Measurements from ENCODE around the gene PLEKHA7.

PLEKHA7 gene

DNA sequence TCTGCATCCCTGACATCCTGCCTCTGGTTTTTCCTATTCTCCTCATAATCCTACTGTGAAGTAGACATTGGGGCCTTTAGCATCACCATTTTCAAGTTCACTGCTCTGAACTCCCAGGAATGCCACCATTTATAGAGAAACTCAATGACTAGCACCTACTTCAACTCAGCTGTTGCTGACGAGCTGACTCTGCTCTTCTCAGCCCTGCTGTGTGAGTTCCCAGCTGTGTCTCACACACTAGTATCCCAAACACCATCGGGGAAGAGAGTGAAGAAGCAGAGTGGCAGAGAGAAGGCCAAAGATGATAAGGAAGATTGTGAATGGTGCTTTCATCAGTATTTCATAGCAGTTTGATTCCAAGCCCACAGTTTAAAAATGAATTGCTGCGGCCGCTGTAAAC, 71.9 kb downstream of the PLEKHA7 start:
- ATAC-seq, result no peak
- no peak for TF ChIP-seq RARB (CRISPR knock-in tag; IDR thresholded peaks at IDR 0.05)
- no peak for TF ChIP-seq ESRRG (CRISPR knock-in tag; IDR thresholded peaks at IDR 0.05)
- TF ChIP-seq ZNF8 (CRISPR knock-in tag; IDR thresholded peaks at IDR 0.05), result no peak
- no peak for TF ChIP-seq CSDC2 (CRISPR knock-in tag; IDR thresholded peaks at IDR 0.05)
- no peak for TF ChIP-seq ISL1 (CRISPR knock-in tag; IDR thresholded peaks at IDR 0.05)
- TF ChIP-seq OSR1 (CRISPR knock-in tag; IDR thresholded peaks at IDR 0.05), result no peak
- no peak for TF ChIP-seq SNAI2 (CRISPR knock-in tag; IDR thresholded peaks at IDR 0.05)
- no peak for TF ChIP-seq PATZ1 (CRISPR knock-in tag; IDR thresholded peaks at IDR 0.05; ENCODE audit: borderline replicate concordance)

- no peak for ATAC-seq
- TF ChIP-seq RARB (CRISPR knock-in tag; IDR thresholded peaks at IDR 0.05) (no peak), OSR1 (CRISPR knock-in tag; IDR thresholded peaks at IDR 0.05) (no peak), ZC3H10 (CRISPR knock-in tag; IDR thresholded peaks at IDR 0.05) (no peak), TSHZ2 (CRISPR knock-in tag; IDR thresholded peaks at IDR 0.05) (no peak), GLIS3 (CRISPR knock-in tag; IDR thresholded peaks at IDR 0.05) (no peak), PATZ1 (CRISPR knock-in tag; IDR thresholded peaks at IDR 0.05; ENCODE audit: borderline replicate concordance) (no peak), ZNF70 (CRISPR knock-in tag; IDR thresholded peaks at IDR 0.05) (no peak), CSDC2 (CRISPR knock-in tag; IDR thresholded peaks at IDR 0.05) (no peak), SNAI2 (CRISPR knock-in tag; IDR thresholded peaks at IDR 0.05) (no peak), ZNF8 (CRISPR knock-in tag; IDR thresholded peaks at IDR 0.05) (no peak)
- TF ChIP-seq, protein P1, sequence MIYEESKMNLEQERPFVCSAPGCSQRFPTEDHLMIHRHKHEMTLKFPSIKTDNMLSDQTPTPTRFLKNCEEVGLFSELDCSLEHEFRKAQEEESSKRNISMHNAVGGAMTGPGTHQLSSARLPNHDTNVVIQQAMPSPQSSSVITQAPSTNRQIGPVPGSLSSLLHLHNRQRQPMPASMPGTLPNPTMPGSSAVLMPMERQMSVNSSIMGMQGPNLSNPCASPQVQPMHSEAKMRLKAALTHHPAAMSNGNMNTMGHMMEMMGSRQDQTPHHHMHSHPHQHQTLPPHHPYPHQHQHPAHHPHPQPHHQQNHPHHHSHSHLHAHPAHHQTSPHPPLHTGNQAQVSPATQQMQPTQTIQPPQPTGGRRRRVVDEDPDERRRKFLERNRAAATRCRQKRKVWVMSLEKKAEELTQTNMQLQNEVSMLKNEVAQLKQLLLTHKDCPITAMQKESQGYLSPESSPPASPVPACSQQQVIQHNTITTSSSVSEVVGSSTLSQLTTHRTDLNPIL (CRISPR knock-in tag; IDR thresholded peaks at IDR 0.05; ENCODE audit: low read depth), result no peak
Observed at GRCh38 chr11:16941935-16942334, 72.3 kb downstream of the PLEKHA7 start.

- no peak for ATAC-seq
- TF ChIP-seq CSDC2 (CRISPR knock-in tag; IDR thresholded peaks at IDR 0.05) (no peak), ZC3H10 (CRISPR knock-in tag; IDR thresholded peaks at IDR 0.05) (no peak), BACH2 (CRISPR knock-in tag; IDR thresholded peaks at IDR 0.05; ENCODE audit: borderline replicate concordance) (no peak), ZFP3 (CRISPR knock-in tag; IDR thresholded peaks at IDR 0.05) (no peak), TSHZ2 (CRISPR knock-in tag; IDR thresholded peaks at IDR 0.05) (no peak), ISL1 (CRISPR knock-in tag; IDR thresholded peaks at IDR 0.05) (no peak), RARB (CRISPR knock-in tag; IDR thresholded peaks at IDR 0.05) (no peak), ARNTL (CRISPR knock-in tag; IDR thresholded peaks at IDR 0.05; ENCODE audit: borderline replicate concordance, low read depth) (no peak), ZNF8 (CRISPR knock-in tag; IDR thresholded peaks at IDR 0.05) (no peak), PPARA (CRISPR knock-in tag; IDR thresholded peaks at IDR 0.05; ENCODE audit: borderline replicate concordance) (no peak), TCF4 (CRISPR knock-in tag; IDR thresholded peaks at IDR 0.05; ENCODE audit: borderline replicate concordance) (no peak), GLIS3 (CRISPR knock-in tag; IDR thresholded peaks at IDR 0.05) (no peak), ZNF70 (CRISPR knock-in tag; IDR thresholded peaks at IDR 0.05) (no peak), ZFP30 (CRISPR knock-in tag; IDR thresholded peaks at IDR 0.05) (no peak)
- TF ChIP-seq, protein P2, sequence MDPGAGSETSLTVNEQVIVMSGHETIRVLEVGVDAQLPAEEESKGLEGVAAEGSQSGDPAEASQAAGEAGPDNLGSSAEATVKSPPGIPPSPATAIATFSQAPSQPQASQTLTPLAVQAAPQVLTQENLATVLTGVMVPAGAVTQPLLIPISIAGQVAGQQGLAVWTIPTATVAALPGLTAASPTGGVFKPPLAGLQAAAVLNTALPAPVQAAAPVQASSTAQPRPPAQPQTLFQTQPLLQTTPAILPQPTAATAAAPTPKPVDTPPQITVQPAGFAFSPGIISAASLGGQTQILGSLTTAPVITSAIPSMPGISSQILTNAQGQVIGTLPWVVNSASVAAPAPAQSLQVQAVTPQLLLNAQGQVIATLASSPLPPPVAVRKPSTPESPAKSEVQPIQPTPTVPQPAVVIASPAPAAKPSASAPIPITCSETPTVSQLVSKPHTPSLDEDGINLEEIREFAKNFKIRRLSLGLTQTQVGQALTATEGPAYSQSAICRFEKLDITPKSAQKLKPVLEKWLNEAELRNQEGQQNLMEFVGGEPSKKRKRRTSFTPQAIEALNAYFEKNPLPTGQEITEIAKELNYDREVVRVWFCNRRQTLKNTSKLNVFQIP (CRISPR knock-in tag; IDR thresholded peaks at IDR 0.05; ENCODE audit: borderline replicate concordance, low read depth), result no peak
- TF ChIP-seq, protein P1 (CRISPR knock-in tag; IDR thresholded peaks at IDR 0.05; ENCODE audit: low read depth), result no peak
- TF ChIP-seq, protein P3, sequence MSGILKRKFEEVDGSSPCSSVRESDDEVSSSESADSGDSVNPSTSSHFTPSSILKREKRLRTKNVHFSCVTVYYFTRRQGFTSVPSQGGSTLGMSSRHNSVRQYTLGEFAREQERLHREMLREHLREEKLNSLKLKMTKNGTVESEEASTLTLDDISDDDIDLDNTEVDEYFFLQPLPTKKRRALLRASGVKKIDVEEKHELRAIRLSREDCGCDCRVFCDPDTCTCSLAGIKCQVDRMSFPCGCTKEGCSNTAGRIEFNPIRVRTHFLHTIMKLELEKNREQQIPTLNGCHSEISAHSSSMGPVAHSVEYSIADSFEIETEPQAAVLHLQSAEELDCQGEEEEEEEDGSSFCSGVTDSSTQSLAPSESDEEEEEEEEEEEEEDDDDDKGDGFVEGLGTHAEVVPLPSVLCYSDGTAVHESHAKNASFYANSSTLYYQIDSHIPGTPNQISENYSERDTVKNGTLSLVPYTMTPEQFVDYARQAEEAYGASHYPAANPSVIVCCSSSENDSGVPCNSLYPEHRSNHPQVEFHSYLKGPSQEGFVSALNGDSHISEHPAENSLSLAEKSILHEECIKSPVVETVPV (CRISPR knock-in tag; IDR thresholded peaks at IDR 0.05), result no peak
Observed at GRCh38 chr11:16938061-16938460, 76.2 kb downstream of the PLEKHA7 start.

Measured in SK-N-SH treated with all-trans-retinoic acid at 6 μM for 48 hours (cell line).